CD4-positive, alpha-beta T cell (primary cell): Measurements from ENCODE around the gene TAS2R38. TPM values are rescaled to one million over a fixed set of nuclear protein-coding genes. Genes with fewer than 3 reads are reported as not detected.

ENCODE experiments used
- ATAC-seq: fragments of 200-7000 bp; cut with Tn5 transposase; one replicate; pipeline ENCODE4 v1.10.0; 2022; ENCODE audit warnings: mild to moderate bottlenecking; ENCODE audit not compliant: poor library complexity
- CTCF ChIA-PET: fragments of 350-600 bp; sonication (Branson Sonifier 250); formaldehyde crosslinking; loops from one replicate; lab custom pipeline; 2021; ENCODE audit warnings: antibody characterized with exemption, inconsistent platforms; lab: Charles Lee
- POLR2A ChIA-PET: fragments of 350-600 bp; sonication (Branson Sonifier 250); formaldehyde crosslinking; loops from one replicate; lab custom pipeline; 2021; ENCODE audit warnings: antibody characterized with exemption, inconsistent platforms; lab: Charles Lee
- DNase-seq, 14 experiments: peaks; one replicate each; pipeline ENCODE4 v3.0.0-alpha.2; 2013 to 2020; ENCODE audit warnings: mixed read lengths in 2 of 14
- H3K27ac ChIP-seq, 2 donors: one replicate each; pipeline versions ENCODE4 v1.5.1 to v1.7.0; 2013; ENCODE audit warnings: low read length in 2 of 2, low read depth in 1 of 2, mild to moderate bottlenecking in 1 of 2
- H3K27me3 ChIP-seq, 2 experiments: 1 replicate in 1 of 2; 2 replicates in 1 of 2; pipeline versions ENCODE4 v1.6.1 to v1.7.0; 2013; ENCODE audit warnings: low read length in 2 of 2, control low read depth in 1 of 2, mild to moderate bottlenecking in 1 of 2, moderate library complexity in 1 of 2; ENCODE audit not compliant: insufficient read depth in 2 of 2, control insufficient read depth in 1 of 2
- H3K36me3 ChIP-seq: one replicate; pipeline ENCODE4 v1.6.1; 2013; ENCODE audit warnings: low read length, control low read depth; ENCODE audit not compliant: insufficient read depth
- H3K4me1 ChIP-seq: one replicate; pipeline ENCODE4 v1.6.1; 2013; ENCODE audit warnings: low read length, control low read depth; ENCODE audit not compliant: insufficient read depth
- H3K4me3 ChIP-seq: one replicate; pipeline ENCODE4 v1.5.1; 2013; ENCODE audit warnings: mild to moderate bottlenecking, low read length, moderate library complexity
- H3K9me3 ChIP-seq, 2 experiments: 1 replicate in 1 of 2; 2 replicates in 1 of 2; pipeline versions ENCODE4 v1.6.1 to v1.7.0; 2013; ENCODE audit warnings: low read length in 2 of 2, mild to moderate bottlenecking in 2 of 2, control low read depth in 1 of 2, moderate library complexity in 1 of 2; ENCODE audit not compliant: control insufficient read depth in 1 of 2, insufficient read depth in 1 of 2
- H3K27ac Mint-ChIP-seq: one replicate; pipeline ENCODE4 v1.8.0; 2020; ENCODE audit warnings: mixed read lengths
- H3K27me3 Mint-ChIP-seq: one replicate; pipeline ENCODE4 v1.8.0; 2021; ENCODE audit warnings: mixed read lengths
- H3K36me3 Mint-ChIP-seq: one replicate; pipeline ENCODE4 v1.8.0; 2021; ENCODE audit warnings: low read depth, mixed read lengths
- H3K4me1 Mint-ChIP-seq: one replicate; pipeline ENCODE4 v1.8.0; 2021; ENCODE audit warnings: low read depth, mixed read lengths
- H3K4me3 Mint-ChIP-seq: one replicate; pipeline ENCODE4 v1.8.0; 2020; ENCODE audit warnings: mild to moderate bottlenecking, mixed read lengths
- H3K9me3 Mint-ChIP-seq: one replicate; pipeline ENCODE4 v1.8.0; 2020; ENCODE audit warnings: mixed read lengths
- intact Hi-C, 2 experiments: fragments of 100-400 bp; cut with DNase I in 1 of 2; cut with micrococcal nuclease in 1 of 2; formaldehyde crosslinking; loops; one replicate each; pipeline versions ENCODE4 v1.15.1 to v1.9.0; 2023 to 2025; cut with DNase I, micrococcal nuclease
- total RNA-seq, 174 experiments: library from RNA in 2 of 174; stranded (reverse) in 2 of 174; gene quantifications; one replicate each; pipeline ENCODE4 v1.2.3 and lab custom pipeline; 2021 to 2026
- TF ChIP-seq, protein P1 (sequence below): fragments of 200-600 bp; IDR thresholded peaks from one replicate; pipeline ENCODE4 v1.8.0; 2022; ENCODE audit warnings: antibody characterized with exemption, mild to moderate bottlenecking

Gene TAS2R38
- total RNA-seq, 2 experiments from 2014 or later, result not detected

DNA sequence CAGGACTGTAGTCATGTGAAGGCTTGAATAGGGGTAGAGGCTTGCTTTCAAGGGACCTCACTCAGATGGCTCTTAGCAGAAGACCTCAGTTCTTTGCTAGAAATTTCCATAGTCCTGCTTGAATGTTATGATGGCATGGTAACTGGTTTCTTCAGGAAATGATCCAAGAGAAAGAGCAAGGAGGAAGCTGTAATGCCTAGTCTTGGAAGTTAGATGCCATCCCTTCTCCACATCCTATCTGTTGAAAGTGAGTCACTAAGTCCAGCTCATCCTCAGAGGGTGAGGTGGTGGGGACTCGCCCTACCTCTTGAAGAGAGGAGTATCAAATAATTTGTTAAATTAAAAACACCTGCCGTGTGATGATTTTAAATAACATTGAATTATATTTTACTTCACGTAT is 26.7 kb upstream of the TAS2R38 start:
- H3K4me1 Mint-ChIP-seq, result no peaks in the 10 kb centered on the region
- CTCF ChIA-PET, result no interaction called here
- H3K4me3 Mint-ChIP-seq, result no peak overlapping the region
- intact Hi-C loops, result no loop called here
- no peaks in the 10 kb centered on the region for H3K36me3 Mint-ChIP-seq
- H3K27ac Mint-ChIP-seq, result no peak overlapping the region
- H3K36me3 ChIP-seq, result no peaks in the 10 kb centered on the region
- H3K27me3 ChIP-seq, result peaks cover 0 to 4% of the 10 kb centered on the region in 2 experiments
- POLR2A ChIA-PET, result no interaction called here
- H3K4me1 ChIP-seq, result no peaks in the 10 kb centered on the region
- peaks cover 0 to 5% of the 10 kb centered on the region in 2 experiments for H3K9me3 ChIP-seq
- no peaks in the 10 kb centered on the region for H3K9me3 Mint-ChIP-seq
- TF ChIP-seq, protein P1, sequence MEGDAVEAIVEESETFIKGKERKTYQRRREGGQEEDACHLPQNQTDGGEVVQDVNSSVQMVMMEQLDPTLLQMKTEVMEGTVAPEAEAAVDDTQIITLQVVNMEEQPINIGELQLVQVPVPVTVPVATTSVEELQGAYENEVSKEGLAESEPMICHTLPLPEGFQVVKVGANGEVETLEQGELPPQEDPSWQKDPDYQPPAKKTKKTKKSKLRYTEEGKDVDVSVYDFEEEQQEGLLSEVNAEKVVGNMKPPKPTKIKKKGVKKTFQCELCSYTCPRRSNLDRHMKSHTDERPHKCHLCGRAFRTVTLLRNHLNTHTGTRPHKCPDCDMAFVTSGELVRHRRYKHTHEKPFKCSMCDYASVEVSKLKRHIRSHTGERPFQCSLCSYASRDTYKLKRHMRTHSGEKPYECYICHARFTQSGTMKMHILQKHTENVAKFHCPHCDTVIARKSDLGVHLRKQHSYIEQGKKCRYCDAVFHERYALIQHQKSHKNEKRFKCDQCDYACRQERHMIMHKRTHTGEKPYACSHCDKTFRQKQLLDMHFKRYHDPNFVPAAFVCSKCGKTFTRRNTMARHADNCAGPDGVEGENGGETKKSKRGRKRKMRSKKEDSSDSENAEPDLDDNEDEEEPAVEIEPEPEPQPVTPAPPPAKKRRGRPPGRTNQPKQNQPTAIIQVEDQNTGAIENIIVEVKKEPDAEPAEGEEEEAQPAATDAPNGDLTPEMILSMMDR, result no peak
- H3K27ac ChIP-seq, result no peak overlapping the region
- ATAC-seq (no peak), DNase-seq (no peak)
- H3K27me3 Mint-ChIP-seq, result peaks cover 17% of the 10 kb centered on the region
- H3K4me3 ChIP-seq, result no peak overlapping the region

GRCh38 chr7:141999058-141999623 is 25.6 kb upstream of the TAS2R38 start:
- peaks cover 17% of the 10 kb centered on the region for H3K27me3 Mint-ChIP-seq
- H3K4me1 Mint-ChIP-seq, result no peaks in the 10 kb centered on the region
- peaks cover 0 to 5% of the 10 kb centered on the region in 2 experiments for H3K9me3 ChIP-seq
- ChIA-PET CTCF (no interaction called here), POLR2A (no interaction called here)
- no peaks in the 10 kb centered on the region for H3K4me1 ChIP-seq
- H3K27me3 ChIP-seq, result peaks cover 0 to 4% of the 10 kb centered on the region in 2 experiments
- H3K4me3 ChIP-seq, result no peak overlapping the region
- H3K36me3 ChIP-seq, result no peaks in the 10 kb centered on the region
- no peaks in the 10 kb centered on the region for H3K36me3 Mint-ChIP-seq
- TF ChIP-seq, protein P1, result no peak
- H3K27ac Mint-ChIP-seq, result no peak overlapping the region
- no peak overlapping the region for H3K4me3 Mint-ChIP-seq
- intact Hi-C loops, result no loop called here
- no peaks in the 10 kb centered on the region for H3K9me3 Mint-ChIP-seq
- H3K27ac ChIP-seq, result no peak overlapping the region
- DNase-seq, result no peak
- no peak for ATAC-seq

- Mint-ChIP-seq H3K9me3 (no peaks in the 10 kb centered on the region), H3K27me3 (peaks cover 6% of the 10 kb centered on the region), H3K4me1 (no peaks in the 10 kb centered on the region), H3K27ac (no peak overlapping the region), H3K4me3 (no peak overlapping the region), H3K36me3 (no peaks in the 10 kb centered on the region)
- no peaks in the 10 kb centered on the region for H3K4me1 ChIP-seq
- ChIA-PET CTCF (no interaction called here), POLR2A (no interaction called here)
- DNase-seq (no peak), ATAC-seq (no peak)
- H3K36me3 ChIP-seq, result no peaks in the 10 kb centered on the region
- no peak overlapping the region for H3K27ac ChIP-seq
- H3K4me3 ChIP-seq, result no peak overlapping the region
- peaks cover 0 to 5% of the 10 kb centered on the region in 2 experiments for H3K9me3 ChIP-seq
- TF ChIP-seq, protein P1, result no peak
- intact Hi-C loops, result no loop called here
- no peaks in the 10 kb centered on the region for H3K27me3 ChIP-seq
Observed at GRCh38 chr7:141993354-141993753, 19.8 kb upstream of the TAS2R38 start.
